ENCODE measurements around the gene CACNG1. TPM values are rescaled to one million over a fixed set of nuclear protein-coding genes. Genes with fewer than 3 reads are reported as not detected.

Gene CACNG1
- polyA plus RNA-seq, 1 donor (not counting 4 experiments of a cell fraction or from before 2014, with no cell fraction given), result not detected

GRCh38 chr17:67074781-67075180, 30.4 kb downstream of the CACNG1 start:
- Histone ChIP-seq H3K79me2 (ENCODE audit: control insufficient read depth, insufficient read depth, low read length) (no peaks in the 10 kb centered on the region), H3K4me1 (ENCODE audit: control insufficient read depth, extremely low read depth, insufficient read depth, low read length) (no peaks in the 10 kb centered on the region), H3K27me3 (ENCODE audit: control insufficient read depth, extremely low read depth, insufficient read depth, low read length) (no peaks in the 10 kb centered on the region), H3K27ac (ENCODE audit: control insufficient read depth, insufficient read depth, low read length) (no peak overlapping the region), H3K36me3 (ENCODE audit: control insufficient read depth in 2 of 2, extremely low read depth in 1 of 2, insufficient read depth in 2 of 2, low read length in 2 of 2) (peaks cover 0 to 6% of the 10 kb centered on the region in 2 experiments), H3K9ac (ENCODE audit: control insufficient read depth, extremely low read depth, insufficient read depth, low read length) (no peak overlapping the region), H2AFZ (ENCODE audit: control insufficient read depth, low read length) (no peak overlapping the region), H3K4me3 (ENCODE audit: control insufficient read depth in 2 of 3, extremely low read depth in 1 of 3, insufficient read depth in 2 of 3, low read depth in 1 of 3, low read length in 3 of 3) (no peak overlapping the region), H3K4me2 (ENCODE audit: control insufficient read depth, extremely low read depth, insufficient read depth, low read depth, low read length) (no peak overlapping the region), H4K20me1 (ENCODE audit: control insufficient read depth, extremely low read depth, insufficient read depth, low read length) (no peaks in the 10 kb centered on the region), H3K9me1 (ENCODE audit: control insufficient read depth, extremely low read depth, insufficient read depth, low read length) (no peaks in the 10 kb centered on the region), H3K9me3 (ENCODE audit: control insufficient read depth, low read depth, low read length) (no peaks in the 10 kb centered on the region)
- TF ChIP-seq CTCF (optimal IDR thresholded peaks at IDR 0.05 in 1 of 3, IDR thresholded peaks at IDR 0.05 in 1 of 3, conservative IDR thresholded peaks at IDR 0.05 in 1 of 3; ENCODE audit: extremely low read depth in 1 of 3, insufficient read depth in 2 of 3, low read length in 3 of 3) (no peak), EZH2 (IDR thresholded peaks at IDR 0.05; ENCODE audit: low read length) (no peak)
- no peak for FAIRE-seq
- no peak for DNase-seq (ENCODE audit: low read depth, low spot score)
- dilution Hi-C loops (cut with MboI; ENCODE audit: extremely low pct_ligation_motif_present, low sequenced_read_pairs), result no loop called here

GRCh38 chr17:67076290-67076689, 31.9 kb downstream of the CACNG1 start:
- H2AFZ ChIP-seq (ENCODE audit: control insufficient read depth, low read length), result no peak overlapping the region
- no peak overlapping the region for H3K4me2 ChIP-seq (ENCODE audit: control insufficient read depth, extremely low read depth, insufficient read depth, low read depth, low read length)
- no peaks in the 10 kb centered on the region for H4K20me1 ChIP-seq (ENCODE audit: control insufficient read depth, extremely low read depth, insufficient read depth, low read length)
- peaks cover 0 to 6% of the 10 kb centered on the region in 2 experiments for H3K36me3 ChIP-seq (ENCODE audit: control insufficient read depth in 2 of 2, extremely low read depth in 1 of 2, insufficient read depth in 2 of 2, low read length in 2 of 2)
- FAIRE-seq, result no peak
- no peaks in the 10 kb centered on the region for H3K9me1 ChIP-seq (ENCODE audit: control insufficient read depth, extremely low read depth, insufficient read depth, low read length)
- dilution Hi-C loops (cut with MboI; ENCODE audit: extremely low pct_ligation_motif_present, low sequenced_read_pairs), result no loop called here
- no peak overlapping the region for H3K27ac ChIP-seq (ENCODE audit: control insufficient read depth, insufficient read depth, low read length)
- no peaks in the 10 kb centered on the region for H3K4me1 ChIP-seq (ENCODE audit: control insufficient read depth, extremely low read depth, insufficient read depth, low read length)
- H3K27me3 ChIP-seq (ENCODE audit: control insufficient read depth, extremely low read depth, insufficient read depth, low read length), result no peaks in the 10 kb centered on the region
- no peak overlapping the region for H3K9ac ChIP-seq (ENCODE audit: control insufficient read depth, extremely low read depth, insufficient read depth, low read length)
- TF ChIP-seq CTCF (optimal IDR thresholded peaks at IDR 0.05 in 1 of 3, IDR thresholded peaks at IDR 0.05 in 1 of 3, conservative IDR thresholded peaks at IDR 0.05 in 1 of 3; ENCODE audit: extremely low read depth in 1 of 3, insufficient read depth in 2 of 3, low read length in 3 of 3) (no peak), EZH2 (IDR thresholded peaks at IDR 0.05; ENCODE audit: low read length) (no peak)
- H3K79me2 ChIP-seq (ENCODE audit: control insufficient read depth, insufficient read depth, low read length), result no peaks in the 10 kb centered on the region
- no peaks in the 10 kb centered on the region for H3K9me3 ChIP-seq (ENCODE audit: control insufficient read depth, low read depth, low read length)
- DNase-seq (ENCODE audit: low read depth, low spot score), result no peak
- no peak overlapping the region for H3K4me3 ChIP-seq (ENCODE audit: control insufficient read depth in 2 of 3, extremely low read depth in 1 of 3, insufficient read depth in 2 of 3, low read depth in 1 of 3, low read length in 3 of 3)

Measured in keratinocyte (primary cell).